Left kidney (tissue), 2 donors: Measurements from ENCODE around the gene ALG8. TPM values are rescaled to one million over a fixed set of nuclear protein-coding genes. Genes with fewer than 3 reads are reported as not detected.
"Not testable (repeated sequence)": the region's sequence is repeated elsewhere in the genome, so short reads cannot be mapped to it uniquely, and the experiment has no call there.

Experiments
- DNase-seq: peaks from one replicate; pipeline ENCODE4 v3.0.0-alpha.2; 2013
- polyA plus RNA-seq: library from polyadenylated mRNA; unstranded; fragments of 120-200 nt; gene quantifications from one replicate; pipeline ENCODE4 v1.2.1, GENCODE V29; 2013; ENCODE audit not compliant: insufficient read length

The ALG8 gene
- polyA plus RNA-seq, 1 donor, result 67.8 TPM

GRCh38 chr11:78109081-78110015 lies 30.1 kb downstream of the ALG8 start:
- no peak for DNase-seq

GRCh38 chr11:78100676-78101472 lies 38.6 kb downstream of the ALG8 start:
- DNase-seq, result no peak

GRCh38 chr11:78100261-78100660 lies 39.2 kb downstream of the ALG8 start:
- DNase-seq, result no peak

- no peak for DNase-seq
Measured at GRCh38 chr11:78099666-78100065, 39.8 kb downstream of the ALG8 start.

- DNase-seq, result no peak
Measured at GRCh38 chr11:78097666-78098385, 41.6 kb downstream of the ALG8 start.

- no peak for DNase-seq
Measured at GRCh38 chr11:78094250-78094649, 45.2 kb downstream of the ALG8 start.

- DNase-seq, result not testable (repeated sequence)
Measured at GRCh38 chr11:78086521-78087074, 52.8 kb downstream of the ALG8 start.

GRCh38 chr11:78085972-78086371 lies 53.5 kb downstream of the ALG8 start:
- DNase-seq, result no peak

GRCh38 chr11:78084506-78084905 lies 54.9 kb downstream of the ALG8 start:
- not testable (repeated sequence) for DNase-seq

GRCh38 chr11:78083021-78083420 lies 56.4 kb downstream of the ALG8 start:
- no peak for DNase-seq

GRCh38 chr11:78082146-78082545 lies 57.3 kb downstream of the ALG8 start:
- DNase-seq, result no peak

GRCh38 chr11:78081583-78081982 lies 57.8 kb downstream of the ALG8 start:
- DNase-seq, result no peak

GRCh38 chr11:78080818-78081495 lies 58.5 kb downstream of the ALG8 start:
- no peak for DNase-seq

- DNase-seq, result no peak
Measured at GRCh38 chr11:78080084-78080817, 59.2 kb downstream of the ALG8 start.

- DNase-seq, result peak; percentile 85
Measured at GRCh38 chr11:78079232-78080083, 60.0 kb downstream of the ALG8 start, which contains the start of gene NDUFC2. Gene NDUFC2, minus strand, starts transcription at chr11:78079862. Its CDS starts 118 bp downstream, at chr11:78079744.

GRCh38 chr11:78078218-78079167 lies 60.9 kb downstream of the ALG8 start:
- no peak for DNase-seq

- not testable (repeated sequence) for DNase-seq
Measured at GRCh38 chr11:78077592-78077991, 61.8 kb downstream of the ALG8 start.

- no peak for DNase-seq
Measured at GRCh38 chr11:78076733-78077403, 62.6 kb downstream of the ALG8 start.
